CD4-positive, alpha-beta T cell treated with Interleukin-15 for 4 hours (primary cell): ENCODE data around the gene TMEM208.
A peak's percentile ranks its signal among the peaks of the same experiment; 100 is the strongest.

ENCODE experiments used
- DNase-seq: peaks from one replicate; pipeline ENCODE4 v3.0.0-alpha.2; 2020; ENCODE audit warnings: low spot score

TMEM208 gene

GRCh38 chr16:67226804-67227566, at the start of gene TMEM208:
Gene TMEM208, plus strand, starts transcription at chr16:67227130. Its CDS starts 89 bp downstream, at chr16:67227219.
- DNase-seq = peak; percentile 98

- peak; percentile 66 for DNase-seq
Observed at GRCh38 chr16:67177743-67178699, 48.9 kb upstream of the TMEM208 start.

GRCh38 chr16:67179421-67180080, 47.4 kb upstream of the TMEM208 start:
- DNase-seq = no peak

- DNase-seq = no peak
Observed at GRCh38 chr16:67180166-67180565, 46.8 kb upstream of the TMEM208 start.

- no peak for DNase-seq
Observed at GRCh38 chr16:67181346-67181745, 45.6 kb upstream of the TMEM208 start.

GRCh38 chr16:67182288-67182687, 44.6 kb upstream of the TMEM208 start:
- DNase-seq = no peak

GRCh38 chr16:67183284-67183626, 43.7 kb upstream of the TMEM208 start:
- DNase-seq = no peak

GRCh38 chr16:67183627-67184452, 43.1 kb upstream of the TMEM208 start, which contains the start of gene MATCAP1:
Gene MATCAP1, minus strand, starts transcription at chr16:67183963. Its CDS starts 3,353 bp downstream, at chr16:67180610.
- DNase-seq = peak; percentile 96

GRCh38 chr16:67184453-67184994, 42.4 kb upstream of the TMEM208 start:
- no peak for DNase-seq

- peak; percentile 83 for DNase-seq
Observed at GRCh38 chr16:67184995-67185650, 41.8 kb upstream of the TMEM208 start.

GRCh38 chr16:67185651-67186134, 41.2 kb upstream of the TMEM208 start:
- no peak for DNase-seq

- no peak for DNase-seq
Observed at GRCh38 chr16:67186550-67186950, 40.4 kb upstream of the TMEM208 start.

GRCh38 chr16:67187175-67187890, 39.6 kb upstream of the TMEM208 start:
- DNase-seq = no peak

GRCh38 chr16:67188323-67188722, 38.6 kb upstream of the TMEM208 start:
- no peak for DNase-seq

GRCh38 chr16:67188798-67189197, 38.1 kb upstream of the TMEM208 start:
- no peak for DNase-seq

GRCh38 chr16:67190041-67190440, 36.9 kb upstream of the TMEM208 start, which contains the start of gene EXOC3L1:
Gene EXOC3L1, minus strand, starts transcription at chr16:67190136. Its CDS starts 460 bp downstream, at chr16:67189676.
- DNase-seq = no peak

- no peak for DNase-seq
Observed at GRCh38 chr16:67190448-67191399, 36.2 kb upstream of the TMEM208 start.

- no peak for DNase-seq
Observed at GRCh38 chr16:67191411-67191994, 35.4 kb upstream of the TMEM208 start.
